ENCODE measurements around the gene CPNE1.

DNA sequence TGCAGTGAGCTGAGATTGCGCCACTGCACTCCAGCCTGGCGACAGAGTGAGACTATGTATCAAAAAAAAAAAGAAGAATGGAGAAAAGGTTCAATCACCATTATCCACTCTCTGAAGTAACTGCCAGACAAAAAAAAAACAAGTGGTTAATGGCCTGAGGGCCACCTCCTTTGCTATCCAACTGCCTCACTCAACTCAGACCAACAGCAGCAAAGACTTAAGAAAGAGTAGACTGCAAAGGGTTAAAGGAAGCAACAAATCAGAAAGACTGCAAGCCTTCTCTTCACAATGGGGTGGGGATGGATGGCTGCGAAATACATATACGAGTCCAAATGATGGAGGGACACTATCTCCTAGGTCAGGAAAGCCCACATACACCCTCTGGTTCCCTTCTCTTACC lies 31.3 kb upstream of the CPNE1 start:
- TF ChIP-seq EZH2 (IDR thresholded peaks at IDR 0.05; ENCODE audit: insufficient read depth, poor library complexity, severe bottlenecking) (no peak), EZH2phosphoT487 (IDR thresholded peaks at IDR 0.05; ENCODE audit: insufficient read depth, low read depth) (no peak)
